SK-N-SH (cell line): ENCODE measurements around the gene ADAMTS6.

Experiments
- CHD2 ChIP-seq: fragments of 150-350 bp; IDR thresholded peaks from 2 replicates; pipeline ENCODE4 v1.6.1; 2018; ENCODE audit warnings: low read length; ENCODE audit not compliant: partially characterized antibody
- CTCF ChIP-seq: fragments of 200-600 bp; sonication (generic); IDR thresholded peaks from 2 replicates; pipeline ENCODE4 v1.6.1; 2017; ENCODE audit warnings: antibody characterized with exemption, mild to moderate bottlenecking, moderate library complexity
- EP300 ChIP-seq, 2 experiments: IDR thresholded peaks; 2 replicates each; pipeline versions ENCODE4 v1.4.0 to v1.6.1; 2012; ENCODE audit warnings: borderline replicate concordance in 1 of 2, low read depth in 1 of 2, low read length in 1 of 2
- EZH2phosphoT487 ChIP-seq: fragments of 200-600 bp; sonication (generic); IDR thresholded peaks from 2 replicates; pipeline ENCODE4 v1.6.1; 2017; ENCODE audit warnings: low read depth, mixed run types, mild to moderate bottlenecking, antibody characterized with exemption, moderate library complexity, borderline replicate concordance
- FOXJ3 ChIP-seq: sonication (generic); formaldehyde crosslinking; IDR thresholded peaks from 2 replicates; pipeline ENCODE4 v1.5.1; 2020; ENCODE audit warnings: mild to moderate bottlenecking, missing genetic modification reagents
- FOXM1 ChIP-seq: IDR thresholded peaks from 2 replicates; pipeline ENCODE4 v1.4.0; 2012; ENCODE audit warnings: low read depth, mild to moderate bottlenecking
- NRF1 ChIP-seq: IDR thresholded peaks from 2 replicates; pipeline ENCODE4 v1.6.1; 2012; ENCODE audit warnings: low read depth, mild to moderate bottlenecking, low read length
- SIN3A ChIP-seq: IDR thresholded peaks from 2 replicates; pipeline ENCODE4 v1.6.1; 2012; ENCODE audit warnings: low read depth, mild to moderate bottlenecking, low read length, moderate library complexity, borderline replicate concordance
- SMC3 ChIP-seq: IDR thresholded peaks from 2 replicates; pipeline ENCODE4 v1.6.1; 2012; ENCODE audit warnings: low read depth, low read length, improper control_type of control experiment

DNA sequence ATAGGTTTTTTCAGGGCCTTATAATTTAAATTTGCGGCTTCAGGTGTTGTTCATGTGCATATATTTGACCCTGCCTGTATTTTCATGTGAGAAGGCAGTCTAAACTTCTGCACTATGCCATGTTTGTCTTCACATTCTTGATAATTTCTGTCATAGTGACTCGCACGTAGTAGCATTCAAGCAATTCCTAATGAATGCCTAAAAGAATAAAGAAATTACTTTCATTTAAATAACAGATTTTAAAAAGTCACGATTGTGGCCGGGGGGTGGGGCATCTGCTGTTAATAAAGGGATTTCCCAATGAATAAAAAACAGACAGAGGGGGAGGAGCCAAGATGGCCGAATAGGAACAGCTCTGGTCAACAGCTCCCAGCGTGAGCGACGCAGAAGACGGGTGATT, 318.0 kb downstream of the ADAMTS6 start:
- no peak for TF ChIP-seq FOXM1
- no peak for TF ChIP-seq FOXJ3 (CRISPR knock-in tag)
- no peak for TF ChIP-seq SIN3A
- TF ChIP-seq EP300 (IDR thresholded peaks at IDR 0.05; ENCODE audit: borderline replicate concordance in 1 of 2, low read depth in 1 of 2, low read length in 1 of 2): peak in 1 of 2 experiments; percentile 28; a peak in 1 of 4 replicates
- TF ChIP-seq CHD2: no peak
- TF ChIP-seq SMC3: no peak
- no peak for TF ChIP-seq CTCF
- no peak for TF ChIP-seq NRF1
- TF ChIP-seq EZH2phosphoT487: no peak
